Pancreas (tissue), 10 donors: ENCODE data around the gene AMPD3. TPM values are rescaled to one million over a fixed set of nuclear protein-coding genes. Genes with fewer than 3 reads are reported as not detected.

ENCODE experiments used
- ATAC-seq, 4 donors: fragments of 200-7000 bp; cut with Tn5 transposase; one replicate each; pipeline versions ENCODE4 v1.8.0 to v1.9.1; 2020; ENCODE audit warnings: mild to moderate bottlenecking in 4 of 4, moderate library complexity in 4 of 4
- DNase-seq, 6 donors: peaks; one replicate each; pipeline ENCODE4 v3.0.0-alpha.2; 2020
- FAIRE-seq: peaks from 2 replicates; lab custom pipeline; 2012; peaks lifted over from hg19 to GRCh38; lab: Jason Lieb, UNC
- H3K27ac ChIP-seq, 4 donors: fragments of 200-600 bp; sonication (generic); 1 replicate in 3 of 4; 2 replicates in 1 of 4; pipeline versions ENCODE4 v1.5.0 to v1.8.0; 2020
- H3K27me3 ChIP-seq, 4 donors: fragments of 200-600 bp; one replicate each; pipeline ENCODE4 v1.8.0; 2021
- H3K36me3 ChIP-seq, 3 donors: fragments of 200-600 bp; sonication (generic) in 1 of 3; one replicate each; pipeline versions ENCODE4 v1.5.0 to v1.8.0; 2020 to 2021
- H3K4me1 ChIP-seq, 3 donors: fragments of 200-600 bp; one replicate each; pipeline ENCODE4 v1.8.0; 2021
- H3K4me3 ChIP-seq, 4 donors: fragments of 200-600 bp; sonication (generic) in 2 of 4; one replicate each; pipeline versions ENCODE4 v1.5.0 to v1.8.0; 2020 to 2021
- H3K9me3 ChIP-seq, 4 donors: fragments of 200-600 bp; one replicate each; pipeline ENCODE4 v1.8.0; 2021
- CTCF ChIP-seq, 4 donors: fragments of 200-600 bp; sonication (generic) in 3 of 4; IDR thresholded peaks; one replicate each; pipeline versions ENCODE4 v1.5.0 to v1.8.0; 2021; ENCODE audit warnings: antibody characterized with exemption in 4 of 4
- WGBS, 2 donors: extraction: QIAGEN DNeasy Blood & Tissue Kit; methylation state at CpG; one replicate each; pipeline ENCODE4 v1.1.7; 2013; 5-methylcytosine and 5-hydroxymethylcytosine counted together
- intact Hi-C, 3 donors: fragments of 100-400 bp; cut with DNase I; formaldehyde crosslinking; loops; one replicate each; pipeline versions ENCODE4 v1.11.1 to v1.14.2; 2022
- polyA plus RNA-seq, 2 donors: library from polyadenylated mRNA; stranded (reverse); fragments of 200-250 nt; gene quantifications; one replicate each; pipeline ENCODE4 v1.2.3, GENCODE V29; 2013
- total RNA-seq, 6 donors: library from RNA; stranded (reverse); fragmentation: NEBNext Ultra II Directional in 4 of 6; extraction: Animal tissue kit (Norgen Biotek cat#: 25700) in 4 of 6; gene quantifications; one replicate each; pipeline versions ENCODE4 v1.2.1 to v1.2.4, GENCODE V29; 2021 to 2023
- donor health status: healthy with polysubstance abuse.
- donor health status: DM: no; HTN: no; CAD: no; lungs with moderate emphysema.
- donor health status: DM: no; HTN: no; CAD: no.
- donor health status: control.
- donor health status: control.
- donor health status: Bipolar disorder and iron deficiency.
- donor health status: DM: yes; HTN: yes; CAD: no.
- donor health status: DM: no; HTN: no; CAD: no.
- donor health status: DM: no; HTN: no; CAD: no.
- donor health status: DM: yes; HTN: yes; CAD: no.

The AMPD3 gene
- total and polyA plus RNA-seq, 8 donors, result 2.7 to 10.0 (median 3.7) TPM

GRCh38 chr11:10514202-10514601 is 59.1 kb downstream of the AMPD3 start:
- Histone ChIP-seq H3K36me3 (no peaks in the 10 kb centered on the region), H3K4me1 (no peaks in the 10 kb centered on the region), H3K27me3 (no peaks in the 10 kb centered on the region), H3K27ac (no peak overlapping the region), H3K9me3 (no peaks in the 10 kb centered on the region), H3K4me3 (no peak overlapping the region)
- no peak for ATAC-seq
- TF ChIP-seq CTCF (IDR thresholded peaks at IDR 0.05), result peak in 2 of 4 donors; percentile 15 to 26
- FAIRE-seq, result no peak
- DNase-seq, result no peak
- 41 to 51% methylated on average over 2 of the region's 2 CpGs for WGBS, 2 donors
- intact Hi-C loops, result no loop called here

GRCh38 chr11:10514709-10515108 is 59.6 kb downstream of the AMPD3 start:
- no peaks in the 10 kb centered on the region for H3K4me1 ChIP-seq
- intact Hi-C loops, result no loop called here
- FAIRE-seq (no peak), DNase-seq (no peak), ATAC-seq (no peak)
- no peaks in the 10 kb centered on the region for H3K27me3 ChIP-seq
- 92 to 97% methylated on average over 2 of the region's 2 CpGs for WGBS, 2 donors
- peaks cover 0 to 5% (median 0%) of the 10 kb centered on the region in 3 donors for H3K36me3 ChIP-seq
- no peak for TF ChIP-seq CTCF (IDR thresholded peaks at IDR 0.05)
- H3K4me3 ChIP-seq, result no peak overlapping the region
- no peak overlapping the region for H3K27ac ChIP-seq
- no peaks in the 10 kb centered on the region for H3K9me3 ChIP-seq

- 92% methylated on average over 3 of the region's 3 CpGs for WGBS, 2 donors
- no peaks in the 10 kb centered on the region for H3K27me3 ChIP-seq
- H3K27ac ChIP-seq, result no peak overlapping the region
- no peak for DNase-seq
- H3K4me1 ChIP-seq, result no peaks in the 10 kb centered on the region
- no peak for FAIRE-seq
- H3K36me3 ChIP-seq, result peaks cover 0 to 8% (median under 1%) of the 10 kb centered on the region in 3 donors
- intact Hi-C loops, result no loop called here
- H3K9me3 ChIP-seq, result no peaks in the 10 kb centered on the region
- H3K4me3 ChIP-seq, result no peak overlapping the region
- TF ChIP-seq CTCF (IDR thresholded peaks at IDR 0.05), result no peak
- ATAC-seq, result no peak
These were observed 60.4 kb downstream of the AMPD3 start for GRCh38 chr11:10515418-10515817.

GRCh38 chr11:10518123-10518522 is 63.1 kb downstream of the AMPD3 start:
- intact Hi-C loops, result no loop called here
- DNase-seq, result no peak

More at GRCh38 chr11:10518123-10518522, 63.1 kb downstream of the AMPD3 start:
- Histone ChIP-seq H3K27me3 (no peaks in the 10 kb centered on the region), H3K4me1 (no peaks in the 10 kb centered on the region), H3K27ac (no peak overlapping the region), H3K9me3 (no peaks in the 10 kb centered on the region), H3K4me3 (no peak overlapping the region), H3K36me3 (peaks cover 0 to 16% (median 7%) of the 10 kb centered on the region in 3 donors)
- no peak for ATAC-seq
- no peak for TF ChIP-seq CTCF (IDR thresholded peaks at IDR 0.05)
- FAIRE-seq, result no peak
